ENCODE data around the gene POTEM.
"Not testable (repeated sequence)": the region's sequence is repeated elsewhere in the genome, so short reads cannot be mapped to it uniquely, and the experiment has no call there.

The POTEM gene

DNA sequence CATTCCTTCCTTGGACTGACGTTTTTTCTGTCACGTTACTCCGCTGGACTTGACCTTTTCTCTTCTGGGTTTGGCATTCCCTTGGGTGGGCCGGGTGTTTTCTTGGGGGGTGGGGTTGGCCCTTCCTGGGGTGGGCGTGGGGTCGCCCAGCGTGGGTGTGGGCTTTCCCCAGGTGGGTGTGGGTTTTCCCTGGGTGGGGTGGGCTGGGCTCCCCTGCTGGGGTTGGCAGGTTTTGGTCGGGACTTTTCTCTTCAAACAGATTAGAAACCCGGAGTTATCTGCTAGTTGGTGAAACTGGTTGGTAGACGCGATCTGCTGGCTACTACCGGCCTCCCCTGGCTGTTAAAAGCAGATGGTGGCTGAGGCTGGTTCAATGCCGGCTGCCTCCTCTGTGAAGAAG, at the start of gene POTEM:
Gene POTEM, plus strand, starts transcription at position 301 of the 400 bp plus-strand sequence. Its CDS starts 52 bp downstream, at position 353.
- not testable (repeated sequence) for DNase-seq (ENCODE audit: low read depth in 3 of 3)

DNA sequence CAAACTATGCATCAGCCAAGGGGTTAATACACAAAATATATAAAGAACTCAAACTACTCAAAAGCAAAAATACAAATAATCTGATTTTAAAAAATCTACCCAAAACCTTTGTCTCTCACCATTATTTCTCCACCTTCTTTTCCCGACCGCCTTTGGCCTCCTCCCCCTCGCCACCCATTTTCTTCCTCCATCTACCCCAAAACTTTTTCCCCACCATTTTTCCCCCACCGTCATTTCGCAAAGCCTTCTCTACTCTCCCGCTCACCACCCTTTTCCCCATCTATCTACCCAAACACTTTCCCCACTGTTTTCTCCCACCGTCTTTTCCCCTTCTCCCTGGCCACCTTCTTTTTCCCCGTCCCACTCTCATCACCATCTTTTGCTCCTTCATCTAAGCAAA, 48.9 kb upstream of the POTEM start:
- not testable (repeated sequence) for DNase-seq (ENCODE audit: low read depth in 3 of 3)

DNA sequence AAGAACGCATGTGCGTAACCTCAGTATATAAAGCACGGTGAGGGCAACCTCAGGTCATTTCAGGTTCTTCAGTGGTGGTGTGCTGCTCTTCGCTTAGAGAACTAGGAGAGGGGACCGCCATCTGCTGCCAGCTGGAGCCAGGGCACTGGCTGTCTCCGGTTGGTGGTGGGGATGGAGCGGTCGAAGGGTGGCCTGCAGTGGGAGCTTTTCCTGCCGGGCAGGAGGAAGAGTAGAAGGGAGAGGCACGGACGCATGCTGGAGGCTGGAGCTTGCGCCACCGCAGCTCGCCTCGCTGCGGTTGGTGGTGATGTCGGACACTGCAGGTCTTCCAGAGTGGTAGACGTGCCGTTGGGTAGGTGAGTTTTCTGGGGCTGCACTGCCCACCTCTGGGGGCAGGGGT, 47.2 kb upstream of the POTEM start:
- not testable (repeated sequence) for DNase-seq (ENCODE audit: low read depth in 3 of 3)

DNA sequence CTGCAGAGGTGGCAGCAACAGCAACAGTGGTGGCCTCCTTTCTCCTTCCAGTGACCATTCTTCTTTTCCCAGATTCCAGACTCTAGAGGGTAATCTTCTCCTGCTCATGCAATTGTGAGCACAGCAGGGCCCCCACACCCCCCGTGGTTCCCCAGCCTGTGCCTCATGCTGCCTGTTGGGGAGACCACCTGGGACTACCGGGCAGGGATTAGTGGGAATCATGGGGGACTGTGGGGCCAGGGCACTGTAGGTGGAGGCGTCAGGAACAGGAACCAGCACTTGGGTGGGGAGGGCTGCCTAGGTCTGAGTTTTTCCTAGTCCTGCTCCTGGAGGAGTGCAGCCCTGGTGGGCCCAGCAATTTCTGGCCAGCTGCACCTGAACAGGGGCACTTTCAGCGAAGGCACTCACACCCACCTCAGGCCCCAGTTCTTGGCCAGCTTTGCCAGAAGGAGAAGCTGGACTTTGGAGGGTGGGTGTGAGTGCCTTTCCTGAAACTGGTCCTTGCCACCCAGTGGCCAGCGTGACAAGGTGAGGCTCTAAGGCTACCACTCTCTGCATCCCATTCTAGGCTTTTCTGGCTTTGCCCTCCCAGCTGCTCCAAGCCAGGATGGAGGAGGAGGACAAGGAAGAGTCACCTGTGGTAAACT, 46.1 kb upstream of the POTEM start:
- not testable (repeated sequence) for DNase-seq (ENCODE audit: low read depth in 3 of 3)

DNA sequence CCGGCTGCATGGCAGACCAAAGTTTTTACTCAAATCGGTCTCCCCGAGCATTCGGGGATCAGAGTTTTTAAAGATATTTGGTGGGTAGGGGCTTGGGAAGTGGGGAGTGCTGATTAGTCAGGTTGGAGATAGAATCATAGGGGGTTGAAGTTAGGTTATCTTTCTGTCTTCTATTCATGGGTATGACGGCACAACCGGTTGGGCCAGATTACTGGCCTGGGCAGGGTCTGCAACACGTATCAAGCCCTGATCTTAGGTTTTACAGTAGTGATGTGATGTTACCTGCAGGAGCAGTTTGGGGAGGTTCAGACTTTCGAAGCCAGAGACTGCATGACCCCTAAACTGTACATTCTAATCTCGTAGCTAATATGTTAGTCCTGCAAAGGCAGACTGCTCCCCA, 30.4 kb upstream of the POTEM start:
- not testable (repeated sequence) for DNase-seq (ENCODE audit: low read depth in 3 of 3)

DNA sequence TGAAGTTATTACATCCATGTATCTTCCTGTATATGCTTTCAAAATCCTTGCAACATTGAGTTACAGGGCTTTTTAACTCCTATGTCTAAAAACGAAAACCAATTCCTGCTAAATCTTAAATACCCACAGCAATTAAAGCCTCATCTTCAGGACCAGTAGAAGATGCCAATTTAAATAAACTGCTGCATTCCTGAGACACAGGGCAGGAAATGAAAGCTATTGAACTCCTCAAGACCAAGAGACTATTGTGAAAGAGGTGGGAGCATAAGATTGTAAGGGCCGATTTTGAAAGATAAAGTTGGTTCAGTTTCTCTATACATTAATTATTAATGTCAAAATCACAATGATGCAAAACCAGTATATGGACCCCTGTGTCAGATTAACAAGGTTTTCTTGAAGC, 28.5 kb upstream of the POTEM start:
- DNase-seq (ENCODE audit: low read depth in 3 of 3) = not testable (repeated sequence)

DNA sequence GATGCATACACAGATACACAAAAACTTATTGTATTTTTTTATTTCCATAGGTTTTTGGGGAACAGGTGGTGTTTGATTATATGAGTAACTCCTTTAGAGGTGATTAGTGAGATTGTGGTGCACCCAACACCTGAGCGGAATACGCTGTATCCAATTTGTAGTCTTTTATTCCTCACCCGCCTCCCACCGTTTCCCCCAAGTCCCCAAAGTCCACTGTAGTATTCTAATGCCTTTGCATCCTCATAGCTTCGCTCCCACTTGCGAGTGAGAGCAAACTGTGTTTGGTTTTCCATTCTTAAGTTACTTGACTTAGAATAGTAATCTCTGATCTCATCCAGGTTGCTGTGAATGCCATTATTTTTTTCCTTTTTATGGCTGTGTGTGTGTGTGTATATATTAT, 17.3 kb upstream of the POTEM start:
- DNase-seq (ENCODE audit: low read depth in 3 of 3) = not testable (repeated sequence)

DNA sequence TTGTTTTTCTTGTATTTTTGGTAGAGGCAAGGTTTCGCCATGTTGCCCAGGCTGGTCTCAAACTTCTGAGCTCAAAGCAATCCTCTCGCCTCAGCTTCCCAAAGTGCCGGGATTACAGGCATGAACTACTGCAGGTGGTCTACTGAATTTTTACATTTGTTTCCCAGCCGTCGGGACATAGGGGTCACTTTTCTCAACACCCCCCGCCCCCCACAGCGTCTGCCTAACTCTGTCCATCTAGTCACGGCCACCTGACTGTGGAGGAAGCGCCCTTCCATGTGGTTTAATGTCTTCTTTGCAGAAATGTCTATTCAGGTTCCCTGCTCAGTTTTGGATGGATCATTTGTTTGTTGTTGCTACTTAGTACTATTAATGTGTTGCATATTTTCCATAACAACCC, 14.1 kb upstream of the POTEM start:
- not testable (repeated sequence) for DNase-seq (ENCODE audit: low read depth in 3 of 3)

DNA sequence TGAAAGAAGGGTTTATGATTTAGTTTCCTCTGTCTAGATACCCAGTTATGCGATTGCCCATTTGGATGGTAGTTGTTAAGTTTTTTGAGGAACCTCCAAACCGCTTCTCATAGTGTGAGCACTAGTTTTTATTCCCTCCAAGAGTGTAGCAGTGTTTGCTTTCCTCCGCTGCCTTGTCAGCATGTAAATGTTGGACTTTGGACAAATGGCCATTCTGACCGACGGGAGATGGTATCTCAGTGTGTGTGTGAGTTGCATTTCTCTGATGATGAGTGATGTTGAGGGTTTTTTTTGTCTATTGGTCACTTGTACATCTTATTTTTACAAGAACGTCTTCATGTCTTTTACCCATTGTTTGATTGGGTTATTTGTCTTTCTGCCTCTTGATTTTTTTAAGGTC, 11.4 kb upstream of the POTEM start:
- DNase-seq (ENCODE audit: low read depth in 3 of 3) = not testable (repeated sequence)

DNA sequence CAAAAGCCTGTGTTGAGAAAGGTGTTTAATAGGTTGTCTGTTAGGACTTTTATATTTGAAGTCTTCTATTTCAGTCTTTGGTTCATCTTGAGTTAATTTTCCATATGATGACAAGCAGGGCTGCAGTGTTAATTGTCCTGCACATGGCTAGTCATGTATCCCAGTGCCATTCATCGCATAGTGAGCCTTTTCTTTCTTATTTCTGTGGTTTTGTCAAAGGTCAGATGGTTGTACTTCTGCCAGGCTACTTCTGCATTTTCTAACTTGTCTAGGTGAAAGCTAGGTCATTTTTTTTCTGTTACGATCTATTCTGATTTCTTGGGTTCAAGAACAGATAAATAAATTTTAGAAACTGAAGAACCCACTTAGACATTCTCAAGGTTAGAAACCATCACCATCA, 5.7 kb upstream of the POTEM start:
- not testable (repeated sequence) for DNase-seq (ENCODE audit: low read depth in 3 of 3)

DNA sequence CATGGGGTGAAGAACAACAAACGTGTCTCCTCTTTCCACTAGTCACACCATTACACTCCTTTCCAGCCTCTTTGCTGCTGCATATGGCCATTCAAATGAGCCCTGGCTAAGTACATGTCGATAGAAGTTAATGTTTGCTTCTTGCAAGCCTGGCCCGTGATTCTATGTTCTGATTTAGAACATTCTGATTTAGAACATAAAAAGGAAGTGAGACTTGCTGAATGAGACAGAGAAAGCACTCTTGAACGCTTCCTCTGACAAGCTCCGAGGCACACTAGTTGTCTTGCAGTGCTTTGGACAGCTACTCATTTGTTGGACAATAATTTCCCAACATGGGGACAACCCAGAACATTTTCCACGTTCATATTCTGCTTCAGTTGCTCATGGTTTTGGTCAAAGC, 5.1 kb upstream of the POTEM start:
- DNase-seq (ENCODE audit: low read depth in 3 of 3) = not testable (repeated sequence)

DNA sequence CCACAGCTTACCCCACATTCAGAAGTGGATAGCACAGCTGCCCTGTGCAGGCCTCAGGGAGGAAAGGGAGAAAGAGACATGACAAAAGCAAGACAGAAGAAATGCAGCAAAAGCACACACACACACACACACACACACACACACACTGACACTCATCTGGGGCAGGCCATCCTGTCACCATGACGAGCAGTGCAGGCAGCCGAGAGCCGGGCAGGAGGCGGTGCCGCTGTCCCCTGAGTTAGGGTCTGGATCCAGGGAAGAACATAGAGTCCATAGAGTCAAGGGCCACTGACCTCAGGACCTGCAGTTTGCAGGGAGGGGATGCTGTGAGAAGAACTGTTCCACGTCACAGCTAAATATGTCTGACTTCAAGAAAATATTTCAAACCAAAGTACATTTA, 4.0 kb upstream of the POTEM start:
- DNase-seq (ENCODE audit: low read depth in 3 of 3) = not testable (repeated sequence)

DNA sequence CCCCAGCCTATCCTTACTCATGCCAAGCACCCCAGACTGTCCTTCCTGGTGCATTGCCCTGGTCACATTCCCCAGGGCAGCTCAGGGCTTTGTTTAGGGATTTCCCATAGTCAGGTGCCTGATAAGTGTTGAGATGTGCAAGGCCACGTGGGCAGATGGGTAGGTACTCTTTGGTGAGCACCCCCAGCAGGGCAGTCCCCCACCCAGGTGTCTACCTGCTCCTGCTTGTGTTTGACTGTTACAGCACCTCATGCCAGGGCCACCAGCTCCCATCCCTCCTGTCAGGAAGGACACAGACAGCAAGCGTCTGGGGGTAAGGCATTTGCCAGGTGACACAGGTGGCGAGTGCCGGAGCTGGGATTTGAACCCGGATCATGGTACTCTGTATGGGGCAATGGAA, 2.4 kb upstream of the POTEM start:
- DNase-seq (ENCODE audit: low read depth in 3 of 3) = not testable (repeated sequence)

DNA sequence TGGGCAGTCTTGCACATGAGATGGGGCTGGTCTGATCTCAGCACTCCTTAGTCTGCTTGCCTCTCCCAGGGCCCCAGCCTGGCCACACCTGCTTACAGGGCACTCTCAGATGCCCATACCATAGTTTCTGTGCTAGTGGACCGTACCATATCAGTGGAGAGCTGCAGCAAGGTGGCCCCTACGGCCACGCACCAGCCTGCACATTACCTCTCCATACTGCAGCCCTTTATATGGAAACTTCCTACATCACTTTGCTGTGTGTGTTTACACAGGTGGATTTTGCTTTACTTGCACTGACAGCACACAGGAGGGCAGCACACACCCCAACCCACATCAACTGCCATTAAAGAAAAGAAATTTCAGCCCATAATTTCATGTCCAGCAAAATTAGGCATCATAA, 35.3 kb downstream of the POTEM start:
- not testable (repeated sequence) for DNase-seq (ENCODE audit: low read depth in 3 of 3)

DNA sequence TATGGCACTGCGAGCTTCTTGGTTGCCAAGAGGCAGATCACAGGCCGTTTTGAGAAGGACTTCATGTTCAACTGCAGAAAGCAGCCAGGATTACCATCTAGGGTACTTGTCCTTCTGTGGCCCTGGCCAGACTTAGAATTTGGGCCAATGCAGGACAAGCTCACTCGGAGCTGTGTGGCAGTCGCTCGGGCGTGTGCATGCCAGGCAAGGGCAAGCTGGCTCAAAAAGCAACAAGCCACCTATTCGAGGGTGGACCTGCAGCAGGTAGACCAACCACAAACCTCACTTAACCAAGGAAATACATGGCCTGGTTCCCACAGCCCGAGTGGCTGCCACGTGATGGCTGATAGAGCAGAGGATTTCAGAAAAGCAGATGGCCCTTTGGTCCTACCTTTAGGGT, 39.3 kb downstream of the POTEM start:
- DNase-seq (ENCODE audit: low read depth in 3 of 3) = not testable (repeated sequence)

DNA sequence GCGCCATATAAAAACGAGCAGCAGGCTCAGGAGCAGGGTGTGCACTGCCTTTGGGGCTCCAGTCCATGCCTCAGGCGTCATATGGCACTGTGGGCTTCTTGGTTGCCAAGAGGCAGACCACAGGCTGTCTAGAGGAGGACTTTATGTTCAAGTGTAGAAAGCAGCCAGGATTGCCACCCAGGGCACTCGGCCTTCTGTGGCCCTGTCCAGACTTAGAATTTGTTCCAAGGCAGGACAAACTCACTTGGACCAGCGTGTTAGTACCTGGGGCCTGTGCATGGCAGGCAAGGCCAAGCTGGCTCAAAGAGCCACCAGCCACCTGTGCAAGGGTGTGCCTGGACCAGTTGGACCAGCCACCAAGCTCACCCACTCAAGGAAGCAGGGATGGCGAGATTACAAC, 40.4 kb downstream of the POTEM start:
- DNase-seq (ENCODE audit: low read depth in 3 of 3) = not testable (repeated sequence)

DNA sequence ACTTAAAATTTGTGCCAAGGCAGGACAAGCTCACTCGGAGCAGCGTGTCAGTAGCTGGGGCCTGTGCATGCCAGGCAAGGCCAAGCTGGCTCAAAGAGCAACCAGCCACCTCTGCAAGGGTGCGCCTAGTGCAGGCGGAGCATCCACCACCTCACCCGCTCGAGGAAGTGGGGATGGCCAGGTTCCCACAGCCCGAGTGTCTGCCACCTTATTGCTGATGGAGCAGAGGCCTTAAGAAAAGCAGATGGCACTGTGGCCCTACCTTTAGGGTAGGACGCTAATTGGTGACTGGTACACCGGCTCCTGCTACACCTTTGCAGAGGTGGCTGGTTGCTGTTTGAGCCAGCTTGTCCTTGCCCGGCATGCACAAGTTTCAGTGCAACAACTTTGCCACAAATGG, 43.8 kb downstream of the POTEM start:
- DNase-seq (ENCODE audit: low read depth in 3 of 3) = not testable (repeated sequence)

DNA sequence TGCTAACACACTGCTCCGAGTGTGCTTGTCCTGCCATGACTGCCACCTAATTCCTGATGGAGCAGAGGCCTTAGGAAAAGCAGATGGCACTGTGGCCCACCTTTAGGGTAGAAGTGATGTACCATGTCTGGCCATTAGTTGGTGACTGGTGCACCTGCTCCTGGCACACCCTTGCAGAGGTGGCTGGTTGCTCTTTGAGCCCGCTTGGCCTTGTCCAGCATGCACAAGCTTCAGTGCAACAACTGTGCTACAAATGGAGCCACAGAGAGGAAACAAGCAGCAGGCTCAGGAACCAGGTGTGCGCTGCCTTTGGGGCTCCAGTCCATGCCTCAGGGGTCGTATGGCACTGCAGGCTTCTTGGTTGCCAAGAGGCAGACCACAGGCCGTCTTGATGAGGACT, 44.5 kb downstream of the POTEM start:
- not testable (repeated sequence) for DNase-seq (ENCODE audit: low read depth in 3 of 3)

DNA sequence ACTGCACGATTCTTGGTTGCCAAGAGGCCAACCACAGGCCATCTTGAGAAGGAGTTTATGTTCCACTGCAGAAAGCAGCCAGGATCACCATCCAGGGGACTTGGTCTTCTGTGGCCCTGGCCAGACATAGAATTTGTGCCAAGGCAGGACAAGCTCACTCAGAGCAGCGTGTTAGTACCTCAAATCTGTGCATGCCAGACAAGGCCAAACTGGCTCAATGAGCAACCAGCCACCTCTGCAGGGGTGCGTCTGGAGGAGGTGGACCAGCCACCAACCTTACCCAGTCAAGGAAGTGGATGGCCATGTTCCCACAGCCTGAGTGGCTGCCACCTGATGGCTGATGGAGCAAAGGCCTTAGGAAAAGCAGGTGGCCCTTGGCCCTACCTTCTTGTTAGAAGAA, 48.0 kb downstream of the POTEM start:
- DNase-seq (ENCODE audit: low read depth in 3 of 3) = not testable (repeated sequence)

DNA sequence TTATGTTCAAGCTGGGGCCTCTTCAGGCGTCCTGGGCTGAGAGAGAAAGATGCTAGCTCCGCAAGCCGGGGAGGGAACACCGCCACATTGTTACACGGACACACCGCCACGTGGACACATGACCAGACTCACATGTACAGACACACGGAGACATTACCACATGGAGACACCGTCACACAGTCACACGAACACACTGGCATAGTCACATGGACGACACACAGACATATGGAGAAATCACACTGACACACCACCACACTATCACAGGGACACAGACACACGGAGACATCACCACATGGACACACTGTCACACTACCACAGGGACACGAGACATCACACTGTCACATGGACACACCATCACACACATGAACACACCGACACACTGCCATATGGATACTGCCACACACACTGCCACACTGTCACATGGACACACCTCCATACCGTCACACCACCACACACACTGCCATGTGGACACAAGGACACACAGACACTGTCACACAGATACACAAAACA, 57.9 kb downstream of the POTEM start:
- DNase-seq (ENCODE audit: low read depth in 3 of 3) = not testable (repeated sequence)

DNA sequence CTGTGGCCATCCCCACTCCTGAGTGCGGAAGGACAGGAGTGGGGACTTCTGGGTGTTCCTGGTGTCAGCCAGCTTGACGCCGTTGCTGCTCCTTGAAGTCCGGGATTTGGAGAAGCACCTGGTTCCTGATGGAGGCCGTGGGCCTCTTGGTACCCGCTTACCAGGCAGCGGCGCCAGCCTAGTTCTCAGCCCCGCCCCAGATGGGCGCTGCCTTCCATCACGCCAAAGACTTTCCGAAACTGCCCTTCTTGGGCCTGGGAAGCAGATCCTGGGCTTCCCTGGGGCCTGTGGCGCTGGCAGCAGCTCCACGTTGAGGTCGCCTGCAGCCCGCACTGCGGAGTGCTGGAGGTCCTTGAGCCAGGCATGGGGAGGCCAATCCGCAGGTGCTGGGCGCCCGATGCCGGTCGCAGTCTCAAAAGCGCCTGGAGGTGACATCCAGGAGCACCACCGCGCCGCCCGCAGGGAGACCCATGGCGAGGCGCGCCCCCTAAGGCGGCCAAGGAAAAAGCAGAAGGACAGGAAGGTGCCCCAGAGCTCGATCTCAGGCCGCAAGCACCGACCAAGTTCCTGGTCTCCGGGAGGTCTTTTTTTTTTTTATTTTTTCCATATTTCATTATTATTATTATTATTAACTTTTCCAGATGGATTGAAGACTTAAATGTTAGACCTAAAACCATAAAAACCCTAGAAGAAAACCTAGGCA, 59.6 kb downstream of the POTEM start:
- not testable (repeated sequence) for DNase-seq (ENCODE audit: low read depth in 3 of 3)

DNA sequence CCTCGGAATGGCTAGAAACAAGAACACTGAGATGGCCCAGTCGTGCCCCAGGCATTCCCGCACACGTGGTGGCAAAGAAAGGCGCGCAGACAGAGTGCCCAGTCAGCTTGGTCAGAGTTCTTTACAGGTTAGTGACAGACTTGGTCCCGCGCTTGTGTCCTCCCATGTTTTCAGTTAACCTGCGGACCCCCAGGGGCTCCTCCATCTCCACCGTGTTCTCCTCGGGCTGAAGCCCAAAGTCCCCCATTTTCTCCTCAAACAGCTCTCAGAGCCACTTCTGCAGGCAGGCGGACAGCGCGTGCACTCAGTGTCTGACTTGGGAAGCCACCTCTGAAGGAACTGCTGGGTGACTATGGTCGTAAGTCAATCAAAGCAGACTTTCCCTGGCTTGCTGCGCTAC, 60.7 kb downstream of the POTEM start:
- DNase-seq (ENCODE audit: low read depth in 3 of 3) = not testable (repeated sequence)

DNA sequence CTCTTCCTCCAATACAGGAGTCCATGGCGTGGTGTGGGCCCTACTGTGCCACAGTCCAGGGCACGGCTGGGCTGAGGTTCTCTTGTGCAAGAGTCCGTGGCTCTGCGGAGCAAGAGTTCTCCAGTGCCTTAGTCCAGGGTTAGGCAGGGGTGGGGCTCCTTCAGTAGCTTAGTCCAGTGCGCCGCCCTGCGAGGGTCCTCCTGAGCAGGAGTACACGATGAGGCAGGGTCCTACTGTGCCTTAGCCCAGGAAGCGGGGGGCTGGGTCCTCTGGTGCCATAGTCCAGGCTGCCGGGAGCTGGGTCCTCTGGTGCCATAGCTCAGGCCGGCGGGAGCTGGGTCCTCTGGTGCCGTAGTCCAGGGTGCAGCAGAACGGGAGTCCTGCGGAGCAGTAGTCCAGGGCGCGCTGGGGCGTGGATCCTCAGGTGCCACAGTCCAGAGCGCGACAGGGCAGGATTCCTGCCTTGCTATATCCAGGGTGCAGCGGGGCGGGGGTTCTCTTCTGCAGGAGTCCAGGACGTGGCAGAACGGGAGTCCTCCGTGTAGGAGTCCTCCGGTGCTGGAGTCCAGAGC, 69.7 kb downstream of the POTEM start:
- not testable (repeated sequence) for DNase-seq (ENCODE audit: low read depth in 3 of 3)
